Measurements from ENCODE around the gene PHF2.
"Not testable (repeated sequence)": the region's sequence is repeated elsewhere in the genome, so short reads cannot be mapped to it uniquely, and the experiment has no call there.

PHF2 gene

GRCh38 chr9:93655621-93656425 lies 79.4 kb downstream of the PHF2 start:
- no peak for DNase-seq

GRCh38 chr9:93656426-93657239 lies 80.2 kb downstream of the PHF2 start:
- DNase-seq, result no peak

GRCh38 chr9:93657331-93658111 lies 81.1 kb downstream of the PHF2 start:
- DNase-seq, result no peak

GRCh38 chr9:93658184-93658925 lies 82.0 kb downstream of the PHF2 start:
- DNase-seq, result no peak

GRCh38 chr9:93659044-93659836 lies 82.9 kb downstream of the PHF2 start:
- no peak for DNase-seq

- DNase-seq, result no peak
Measured at GRCh38 chr9:93659837-93660177, 83.4 kb downstream of the PHF2 start.

- no peak for DNase-seq
Measured at GRCh38 chr9:93660352-93661046, 84.1 kb downstream of the PHF2 start.

GRCh38 chr9:93661591-93661990 lies 85.2 kb downstream of the PHF2 start:
- DNase-seq, result no peak

GRCh38 chr9:93662016-93662638 lies 85.7 kb downstream of the PHF2 start:
- DNase-seq, result no peak

GRCh38 chr9:93662952-93663572 lies 86.7 kb downstream of the PHF2 start:
- no peak for DNase-seq

- no peak for DNase-seq
Measured at GRCh38 chr9:93663877-93664548, 87.6 kb downstream of the PHF2 start.

- no peak for DNase-seq
Measured at GRCh38 chr9:93664549-93665120, 88.3 kb downstream of the PHF2 start.

GRCh38 chr9:93665128-93665636 lies 88.8 kb downstream of the PHF2 start:
- DNase-seq, result no peak

- DNase-seq, result no peak
Measured at GRCh38 chr9:93665637-93666438, 89.5 kb downstream of the PHF2 start.

GRCh38 chr9:93666439-93666784 lies 90.0 kb downstream of the PHF2 start:
- DNase-seq, result not testable (repeated sequence)

- DNase-seq, result no peak
Measured at GRCh38 chr9:93667006-93667405, 90.6 kb downstream of the PHF2 start.

- no peak for DNase-seq
Measured at GRCh38 chr9:93667627-93668026, 91.2 kb downstream of the PHF2 start.

- no peak for DNase-seq
Measured at GRCh38 chr9:93668261-93668871, 92.0 kb downstream of the PHF2 start.

All from NCI-H1436 (cell line).